ENCODE data around the gene LMX1B.

Gene LMX1B

GRCh38 chr9:126672634-126673284 lies 59.0 kb downstream of the LMX1B start:
- H3K27ac ChIP-seq: no peak overlapping the region
- TF ChIP-seq CTCF (IDR thresholded peaks at IDR 0.05): no peak
- no peak overlapping the region for H3K4me3 ChIP-seq
- no peak for DNase-seq (ENCODE audit: low spot score)

GRCh38 chr9:126673689-126674364 lies 60.1 kb downstream of the LMX1B start:
- DNase-seq (ENCODE audit: low spot score): no peak
- TF ChIP-seq CTCF (IDR thresholded peaks at IDR 0.05): no peak
- Histone ChIP-seq H3K4me3 (no peak overlapping the region), H3K27ac (no peak overlapping the region)

- no peak for TF ChIP-seq CTCF (IDR thresholded peaks at IDR 0.05)
- no peak for DNase-seq (ENCODE audit: low spot score)
- Histone ChIP-seq H3K4me3 (no peak overlapping the region), H3K27ac (no peak overlapping the region)
Observed at GRCh38 chr9:126674365-126675146, 60.8 kb downstream of the LMX1B start.

GRCh38 chr9:126675147-126675467 lies 61.4 kb downstream of the LMX1B start:
- no peak for TF ChIP-seq CTCF (IDR thresholded peaks at IDR 0.05)
- H3K4me3 ChIP-seq: no peak overlapping the region
- H3K27ac ChIP-seq: no peak overlapping the region
- no peak for DNase-seq (ENCODE audit: low spot score)

- no peak for DNase-seq (ENCODE audit: low spot score)
- TF ChIP-seq CTCF (IDR thresholded peaks at IDR 0.05): no peak
- H3K27ac ChIP-seq: no peak overlapping the region
Observed at GRCh38 chr9:126676102-126676684, 62.5 kb downstream of the LMX1B start.

GRCh38 chr9:126676685-126677143 lies 63.0 kb downstream of the LMX1B start:
- no peak for TF ChIP-seq CTCF (IDR thresholded peaks at IDR 0.05)
- no peak for DNase-seq (ENCODE audit: low spot score)
- no peak overlapping the region for H3K4me3 ChIP-seq
- H3K27ac ChIP-seq: no peak overlapping the region

More at GRCh38 chr9:126676102-126676684, 62.5 kb downstream of the LMX1B start:
- H3K4me3 ChIP-seq: no peak overlapping the region
